HG03060 (cell line): Measurements from ENCODE around the gene ACTR3C.

ENCODE experiments used
- ATAC-seq: cut with Tn5 transposase; IDR thresholded peaks from one replicate; pipeline ENCODE4 v1.9.1; 2021; ENCODE audit warnings: low read depth, moderate number of reproducible peaks; ENCODE audit not compliant: unreplicated experiment

The ACTR3C gene

GRCh38 chr7:150359622-150360362 is 36.4 kb upstream of the ACTR3C start:
- no peak for ATAC-seq

- ATAC-seq, result no peak
Observed at GRCh38 chr7:150358988-150359621, 35.8 kb upstream of the ACTR3C start.

GRCh38 chr7:150358433-150358832 is 35.1 kb upstream of the ACTR3C start:
- no peak for ATAC-seq

GRCh38 chr7:150357771-150358427 is 34.6 kb upstream of the ACTR3C start:
- peak; percentile 5 for ATAC-seq

GRCh38 chr7:150357270-150357669 is 33.9 kb upstream of the ACTR3C start:
- peak; percentile 44 for ATAC-seq

GRCh38 chr7:150356265-150356897 is 33.0 kb upstream of the ACTR3C start:
- no peak for ATAC-seq

- no peak for ATAC-seq
Observed at GRCh38 chr7:150355666-150356059, 32.3 kb upstream of the ACTR3C start.

GRCh38 chr7:150351587-150352194 is 28.3 kb upstream of the ACTR3C start:
- no peak for ATAC-seq

GRCh38 chr7:150346922-150347321 is 23.6 kb upstream of the ACTR3C start:
- ATAC-seq, result no peak

GRCh38 chr7:150345012-150345411 is 21.7 kb upstream of the ACTR3C start:
- no peak for ATAC-seq

- no peak for ATAC-seq
Observed at GRCh38 chr7:150344299-150344698, 21.0 kb upstream of the ACTR3C start.

- no peak for ATAC-seq
Observed at GRCh38 chr7:150343225-150343624, 19.9 kb upstream of the ACTR3C start.

- ATAC-seq, result no peak
Observed at GRCh38 chr7:150342121-150342408, 18.7 kb upstream of the ACTR3C start.

GRCh38 chr7:150341263-150342120 is 18.1 kb upstream of the ACTR3C start, which contains the start of gene RARRES2:
RARRES2 (minus strand) TSS chr7:150341629; CDS start chr7:150340609, 1,020 bp downstream.
- ATAC-seq, result no peak

GRCh38 chr7:150340875-150341262 is 17.5 kb upstream of the ACTR3C start:
- no peak for ATAC-seq

- no peak for ATAC-seq
Observed at GRCh38 chr7:150340024-150340749, 16.8 kb upstream of the ACTR3C start.

GRCh38 chr7:150339409-150339809 is 16.1 kb upstream of the ACTR3C start:
- ATAC-seq, result no peak

GRCh38 chr7:150338166-150338829 is 15.0 kb upstream of the ACTR3C start:
- ATAC-seq, result no peak

- ATAC-seq, result no peak
Observed at GRCh38 chr7:150337659-150338081, 14.3 kb upstream of the ACTR3C start.
